KOPT-K1 (cell line): ENCODE measurements around the gene AGPAT2.

ENCODE experiments used
- H3K27ac ChIP-seq: fragments of 200-600 bp; sonication (generic); 2 replicates; pipeline ENCODE4 v1.5.1; 2016; ENCODE audit warnings: antibody characterized with exemption, mild to moderate bottlenecking, low read depth, low read length; ENCODE audit not compliant: poor library complexity, severe bottlenecking
- H3K36me3 ChIP-seq: fragments of 200-600 bp; sonication (generic); 2 replicates; pipeline ENCODE4 v1.5.1; 2017; ENCODE audit warnings: antibody characterized with exemption, mild to moderate bottlenecking, low read length, moderate library complexity; ENCODE audit not compliant: insufficient read depth
- H3K9me3 ChIP-seq: fragments of 200-600 bp; sonication (generic); 2 replicates; pipeline ENCODE4 v1.5.1; 2017; ENCODE audit warnings: antibody characterized with exemption, low read length, mild to moderate bottlenecking; ENCODE audit not compliant: insufficient read depth, poor library complexity, severe bottlenecking

The AGPAT2 gene

GRCh38 chr9:136670576-136671253 lies 16.5 kb downstream of the AGPAT2 start:
- Histone ChIP-seq H3K27ac (no peak overlapping the region), H3K9me3 (no peaks in the 10 kb centered on the region), H3K36me3 (no peaks in the 10 kb centered on the region)

- Histone ChIP-seq H3K27ac (no peak overlapping the region), H3K9me3 (no peaks in the 10 kb centered on the region), H3K36me3 (no peaks in the 10 kb centered on the region)
Observed at GRCh38 chr9:136669791-136670464, 17.3 kb downstream of the AGPAT2 start.

GRCh38 chr9:136668983-136669790 lies 18.1 kb downstream of the AGPAT2 start:
- Histone ChIP-seq H3K9me3 (no peaks in the 10 kb centered on the region), H3K36me3 (no peaks in the 10 kb centered on the region), H3K27ac (no peak overlapping the region)

- H3K27ac ChIP-seq = no peak overlapping the region
Observed at GRCh38 chr9:136667940-136668760, 19.1 kb downstream of the AGPAT2 start.

GRCh38 chr9:136667214-136667939 lies 19.9 kb downstream of the AGPAT2 start:
- no peak overlapping the region for H3K27ac ChIP-seq
- no peaks in the 10 kb centered on the region for H3K36me3 ChIP-seq
- H3K9me3 ChIP-seq = no peaks in the 10 kb centered on the region

More at GRCh38 chr9:136667940-136668760, 19.1 kb downstream of the AGPAT2 start:
- H3K36me3 ChIP-seq = no peaks in the 10 kb centered on the region
- H3K9me3 ChIP-seq = no peaks in the 10 kb centered on the region

GRCh38 chr9:136666372-136667213 lies 20.7 kb downstream of the AGPAT2 start:
- Histone ChIP-seq H3K27ac (no peak overlapping the region), H3K36me3 (no peaks in the 10 kb centered on the region), H3K9me3 (no peaks in the 10 kb centered on the region)

- Histone ChIP-seq H3K9me3 (no peaks in the 10 kb centered on the region), H3K36me3 (no peaks in the 10 kb centered on the region), H3K27ac (no peak overlapping the region)
Observed at GRCh38 chr9:136665704-136666371, 21.4 kb downstream of the AGPAT2 start.

GRCh38 chr9:136665111-136665703 lies 22.1 kb downstream of the AGPAT2 start:
- Histone ChIP-seq H3K36me3 (no peaks in the 10 kb centered on the region), H3K27ac (no peak overlapping the region), H3K9me3 (no peaks in the 10 kb centered on the region)

GRCh38 chr9:136664000-136664915 lies 23.0 kb downstream of the AGPAT2 start:
- Histone ChIP-seq H3K27ac (no peak overlapping the region), H3K36me3 (no peaks in the 10 kb centered on the region), H3K9me3 (no peaks in the 10 kb centered on the region)

GRCh38 chr9:136662656-136663581 lies 24.3 kb downstream of the AGPAT2 start, which contains the start of gene EGFL7:
Gene EGFL7 (plus strand): TSS chr9:136662916. CDS start chr9:136668283, 5,367 bp downstream.
- no peaks in the 10 kb centered on the region for H3K9me3 ChIP-seq
- H3K36me3 ChIP-seq = no peaks in the 10 kb centered on the region
- no peak within 1 kb of the TSS for H3K27ac ChIP-seq

- Histone ChIP-seq H3K27ac (no peak overlapping the region), H3K36me3 (no peaks in the 10 kb centered on the region), H3K9me3 (no peaks in the 10 kb centered on the region)
Observed at GRCh38 chr9:136662326-136662655, 25.0 kb downstream of the AGPAT2 start.
